HepG2 (cell line): ENCODE results near the gene CMPK2. TPM values are rescaled to one million over a fixed set of nuclear protein-coding genes. Genes with fewer than 3 reads are reported as not detected.

ENCODE experiments used
- BORCS8-MEF2B ChIP-seq: sonication (generic); formaldehyde crosslinking; IDR thresholded peaks from 2 replicates; pipeline ENCODE4 v1.8.0; 2022; ENCODE audit warnings: mild to moderate bottlenecking, missing genetic modification reagents
- JUN ChIP-seq: sonication (generic); formaldehyde crosslinking; IDR thresholded peaks from 2 replicates; pipeline ENCODE4 v1.4.0; 2020; ENCODE audit warnings: mild to moderate bottlenecking, missing genetic modification reagents
- MEIS1 ChIP-seq: sonication (generic); formaldehyde crosslinking; IDR thresholded peaks from 2 replicates; pipeline ENCODE4 v1.9.0; 2021; ENCODE audit warnings: mild to moderate bottlenecking, missing genetic modification reagents, moderate library complexity, borderline replicate concordance
- MTA1 ChIP-seq: sonication (generic); formaldehyde crosslinking; IDR thresholded peaks from 2 replicates; pipeline ENCODE4 v1.4.0; 2020; ENCODE audit warnings: missing genetic modification reagents, mild to moderate bottlenecking, borderline replicate concordance
- PHF5A ChIP-seq: IDR thresholded peaks from one replicate; pipeline ENCODE4 v1.6.1; 2018; ENCODE audit warnings: low read depth, missing genetic modification reagents; ENCODE audit not compliant: unreplicated experiment
- RAD21 ChIP-seq: fragments of 450-650 bp; formaldehyde crosslinking; IDR thresholded peaks from 2 replicates; pipeline ENCODE4 v1.5.0; 2020; ENCODE audit warnings: mild to moderate bottlenecking
- SATB2 ChIP-seq: sonication (generic); formaldehyde crosslinking; IDR thresholded peaks from 2 replicates; pipeline ENCODE4 v1.5.0; 2020; ENCODE audit warnings: missing genetic modification reagents
- SETDB1 ChIP-seq: sonication (generic); formaldehyde crosslinking; IDR thresholded peaks from 2 replicates; pipeline ENCODE4 v1.5.1; 2020; ENCODE audit warnings: missing genetic modification reagents, mild to moderate bottlenecking, borderline replicate concordance
- ZBTB37 ChIP-seq: sonication (generic); formaldehyde crosslinking; IDR thresholded peaks from 2 replicates; pipeline ENCODE4 v1.4.0; 2020; ENCODE audit warnings: mild to moderate bottlenecking, missing genetic modification reagents
- ZEB1 ChIP-seq: IDR thresholded peaks from 2 replicates; pipeline ENCODE4 v1.6.1; 2012; ENCODE audit warnings: mild to moderate bottlenecking, low read depth, inconsistent platforms; ENCODE audit not compliant: insufficient replicate concordance
- ZFP91 ChIP-seq: sonication (generic); formaldehyde crosslinking; IDR thresholded peaks from 2 replicates; pipeline ENCODE4 v1.9.0; 2022; ENCODE audit warnings: missing genetic modification reagents, mild to moderate bottlenecking, borderline replicate concordance
- ZKSCAN8 ChIP-seq: IDR thresholded peaks from 2 replicates; pipeline ENCODE4 v1.6.1; 2016; ENCODE audit warnings: borderline replicate concordance, missing genetic modification reagents, missing compliant biosample characterization
- ZNF101 ChIP-seq: sonication (generic); formaldehyde crosslinking; IDR thresholded peaks from 2 replicates; pipeline ENCODE4 v1.4.0; 2020; ENCODE audit warnings: mild to moderate bottlenecking, low read depth, missing genetic modification reagents, borderline replicate concordance
- ZNF30 ChIP-seq: sonication (generic); formaldehyde crosslinking; IDR thresholded peaks from 2 replicates; pipeline ENCODE4 v1.5.0; 2020; ENCODE audit warnings: mild to moderate bottlenecking, missing genetic modification reagents
- ZNF331 ChIP-seq: sonication (generic); formaldehyde crosslinking; IDR thresholded peaks from 2 replicates; pipeline ENCODE4 v1.4.0; 2020; ENCODE audit warnings: missing genetic modification reagents
- ZNF460 ChIP-seq: sonication (generic); formaldehyde crosslinking; IDR thresholded peaks from 2 replicates; pipeline ENCODE4 v1.5.1; 2020; ENCODE audit warnings: missing genetic modification reagents, mild to moderate bottlenecking, borderline replicate concordance
- ZNF512B ChIP-seq: sonication (generic); formaldehyde crosslinking; IDR thresholded peaks from 2 replicates; pipeline ENCODE4 v1.5.1; 2020; ENCODE audit warnings: missing genetic modification reagents, mild to moderate bottlenecking, borderline replicate concordance
- ZNF549 ChIP-seq: sonication (generic); formaldehyde crosslinking; IDR thresholded peaks from 2 replicates; pipeline ENCODE4 v1.5.0; 2020; ENCODE audit warnings: missing genetic modification reagents
- ZNF781 ChIP-seq: sonication (generic); formaldehyde crosslinking; IDR thresholded peaks from 2 replicates; pipeline ENCODE4 v1.5.1; 2020; ENCODE audit warnings: borderline replicate concordance, mild to moderate bottlenecking, missing genetic modification reagents; ENCODE audit errors: not compliant biosample characterization
- ZNF850 ChIP-seq: sonication (generic); formaldehyde crosslinking; conservative IDR thresholded peaks from 2 replicates; pipeline ENCODE4 v1.9.0; 2021; ENCODE audit warnings: mild to moderate bottlenecking, missing genetic modification reagents
- ZUFSP ChIP-seq: sonication (generic); formaldehyde crosslinking; IDR thresholded peaks from 2 replicates; pipeline ENCODE4 v1.9.0; 2021; ENCODE audit warnings: missing genetic modification reagents, mild to moderate bottlenecking, borderline replicate concordance
- polyA plus RNA-seq, 8 experiments: library from polyadenylated mRNA; depleted of rRNA in 3 of 8; stranded (reverse) in 7 of 8; unstranded in 1 of 8; fragments of >200 nt; fragmentation: Illumina TruSeq in 4 of 8; extraction: Trizol in 4 of 8; gene quantifications; 2 replicates each; pipeline versions ENCODE4 v1.2.1 to v1.2.3, GENCODE V29; 2011 to 2016; ENCODE audit warnings: low read depth in 4 of 8, missing spikeins in 1 of 8, mixed read lengths in 1 of 8; ENCODE audit not compliant: insufficient read depth in 1 of 8
- total RNA-seq, 5 experiments: library from RNA; depleted of rRNA; stranded (reverse); fragments of >200 nt; fragmentation: Illumina TruSeq; extraction: Trizol; gene quantifications; 2 replicates each; pipeline ENCODE4 v1.2.3, GENCODE V29; 2016; ENCODE audit warnings: low read depth in 1 of 5

CMPK2 gene
- total and polyA plus RNA-seq, 2 of the 13 experiments (the other 11 are each of a cell fraction or from before 2014, with no cell fraction given) = 0.04 to 1.0 TPM

- TF ChIP-seq ZFP91 (CRISPR knock-in tag) = peak; percentile 67; the same call in 1 of the 2 replicates
- no peak for TF ChIP-seq JUN (CRISPR knock-in tag)
- TF ChIP-seq MTA1 (CRISPR knock-in tag) = no peak
- no peak for TF ChIP-seq ZNF850 (CRISPR knock-in tag)
- no peak for TF ChIP-seq ZNF460 (CRISPR knock-in tag)
- TF ChIP-seq ZNF101 (CRISPR knock-in tag) = no peak
- no peak for TF ChIP-seq PHF5A (CRISPR knock-in tag)
- no peak for TF ChIP-seq ZBTB37 (CRISPR knock-in tag)
- no peak for TF ChIP-seq SATB2
- TF ChIP-seq MEIS1 = no peak
- TF ChIP-seq ZKSCAN8 = no peak
- no peak for TF ChIP-seq SETDB1 (CRISPR knock-in tag)
- TF ChIP-seq ZNF30 = 0 out of 2 replicates have a peak, but pooled peaks have one; percentile 78
- TF ChIP-seq ZNF512B (CRISPR knock-in tag) = no peak; the same call in 1 of the 2 replicates
- peak; percentile 80; the same call in 1 of the 2 replicates for TF ChIP-seq BORCS8-MEF2B (CRISPR knock-in tag)
- no peak; the same call in 1 of the 2 replicates for TF ChIP-seq RAD21
- TF ChIP-seq ZEB1 = no peak
- TF ChIP-seq ZUFSP (CRISPR knock-in tag) = no peak
- 0 out of 2 replicates have a peak, but pooled peaks have one; percentile 19 for TF ChIP-seq ZNF331 (CRISPR knock-in tag)
- TF ChIP-seq ZNF549 (CRISPR knock-in tag) = no peak
- TF ChIP-seq ZNF781 = no peak
Measured at GRCh38 chr2:6865346-6866274, at the start of gene CMPK2 (continued).
